BE2C (cell line): ENCODE data around the gene GRPR.
A peak's percentile ranks its signal among the peaks of the same experiment; 100 is the strongest.

Experiments used
- DNase-seq: peaks from one replicate; pipeline ENCODE4 v3.0.0-alpha.2; 2020
- H3K27me3 ChIP-seq: fragments of 250-450 bp; sonication (Bioruptor Pico); 2 replicates; pipeline ENCODE4 v1.5.1; 2020; ENCODE audit warnings: mild to moderate bottlenecking
- H3K36me3 ChIP-seq: fragments of 250-450 bp; sonication (Bioruptor Pico); 2 replicates; pipeline ENCODE4 v1.5.1; 2020; ENCODE audit warnings: mild to moderate bottlenecking
- H3K4me1 ChIP-seq: fragments of 250-450 bp; sonication (Bioruptor Pico); 2 replicates; pipeline ENCODE4 v1.5.1; 2020
- H3K4me3 ChIP-seq: 2 replicates; pipeline ENCODE4 v1.5.1; 2011; ENCODE audit warnings: low read depth, low read length
- H3K9me3 ChIP-seq: fragments of 250-450 bp; sonication (Bioruptor Pico); 2 replicates; pipeline ENCODE4 v1.5.1; 2020
- CTCF ChIP-seq: IDR thresholded peaks from 2 replicates; pipeline ENCODE4 v1.5.1; 2012; ENCODE audit warnings: mild to moderate bottlenecking, low read depth, low read length

The GRPR gene

GRCh38 chrX:16125520-16126149, 2.3 kb downstream of the GRPR start:
- no peaks in the 10 kb centered on the region for H3K9me3 ChIP-seq
- no peaks in the 10 kb centered on the region for H3K4me1 ChIP-seq
- no peaks in the 10 kb centered on the region for H3K27me3 ChIP-seq
- no peak overlapping the region for H3K4me3 ChIP-seq
- no peak for DNase-seq
- no peak for TF ChIP-seq CTCF
- H3K36me3 ChIP-seq: no peaks in the 10 kb centered on the region

GRCh38 chrX:16130707-16131106, 7.3 kb downstream of the GRPR start:
- no peaks in the 10 kb centered on the region for H3K27me3 ChIP-seq
- no peaks in the 10 kb centered on the region for H3K36me3 ChIP-seq
- no peaks in the 10 kb centered on the region for H3K4me1 ChIP-seq
- no peak for TF ChIP-seq CTCF
- H3K9me3 ChIP-seq: no peaks in the 10 kb centered on the region
- no peak overlapping the region for H3K4me3 ChIP-seq
- DNase-seq: no peak

GRCh38 chrX:16134936-16135335, 11.6 kb downstream of the GRPR start:
- H3K4me3 ChIP-seq: no peak overlapping the region
- no peaks in the 10 kb centered on the region for H3K4me1 ChIP-seq
- no peak for DNase-seq
- no peak for TF ChIP-seq CTCF
- no peaks in the 10 kb centered on the region for H3K36me3 ChIP-seq
- H3K9me3 ChIP-seq: no peaks in the 10 kb centered on the region
- no peaks in the 10 kb centered on the region for H3K27me3 ChIP-seq

GRCh38 chrX:16136080-16136479, 12.7 kb downstream of the GRPR start:
- Histone ChIP-seq H3K36me3 (no peaks in the 10 kb centered on the region), H3K9me3 (no peaks in the 10 kb centered on the region), H3K4me3 (no peak overlapping the region), H3K4me1 (no peaks in the 10 kb centered on the region), H3K27me3 (no peaks in the 10 kb centered on the region)
- DNase-seq: no peak
- TF ChIP-seq CTCF: no peak

- Histone ChIP-seq H3K9me3 (no peaks in the 10 kb centered on the region), H3K27me3 (no peaks in the 10 kb centered on the region), H3K4me1 (no peaks in the 10 kb centered on the region), H3K36me3 (no peaks in the 10 kb centered on the region), H3K4me3 (no peak overlapping the region)
- DNase-seq: no peak
- no peak for TF ChIP-seq CTCF
Measured at GRCh38 chrX:16137416-16138107, 14.2 kb downstream of the GRPR start.

- peak; percentile 7 for DNase-seq
- Histone ChIP-seq H3K4me3 (no peak overlapping the region), H3K27me3 (no peaks in the 10 kb centered on the region), H3K9me3 (no peaks in the 10 kb centered on the region), H3K4me1 (no peaks in the 10 kb centered on the region), H3K36me3 (no peaks in the 10 kb centered on the region)
- TF ChIP-seq CTCF: peak; percentile 41
Measured at GRCh38 chrX:16138108-16138427, 14.7 kb downstream of the GRPR start.
